ENCODE results near the gene PCSK2. TPM values are rescaled to one million over a fixed set of nuclear protein-coding genes. Genes with fewer than 3 reads are reported as not detected.

The PCSK2 gene
- total RNA-seq, 4 donors from 2014 or later, result 0.63 TPM; not detected in 3

DNA sequence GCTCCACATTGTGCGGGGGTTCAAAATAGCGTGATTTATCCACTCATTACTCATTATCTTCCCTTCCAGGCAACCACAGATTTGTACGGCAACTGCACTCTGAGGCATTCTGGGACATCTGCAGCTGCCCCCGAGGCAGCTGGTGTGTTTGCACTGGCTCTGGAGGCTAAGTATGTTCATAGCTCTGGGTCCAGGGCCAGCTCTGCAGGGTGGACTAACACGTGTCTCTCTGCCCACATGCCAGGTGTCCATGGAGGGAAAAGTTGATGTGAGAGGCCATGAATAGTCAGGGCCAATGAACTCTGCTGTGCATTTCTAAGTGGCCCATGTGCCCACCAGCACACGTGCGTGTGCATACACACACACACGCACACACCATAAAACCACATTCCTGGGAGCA is 229.4 kb downstream of the PCSK2 start:
- DNase-seq (ENCODE audit: low spot score), result no peak
- ATAC-seq (ENCODE audit: low FRiP score), result no peak
- no peak for TF ChIP-seq CTCF (IDR thresholded peaks at IDR 0.05)

DNA sequence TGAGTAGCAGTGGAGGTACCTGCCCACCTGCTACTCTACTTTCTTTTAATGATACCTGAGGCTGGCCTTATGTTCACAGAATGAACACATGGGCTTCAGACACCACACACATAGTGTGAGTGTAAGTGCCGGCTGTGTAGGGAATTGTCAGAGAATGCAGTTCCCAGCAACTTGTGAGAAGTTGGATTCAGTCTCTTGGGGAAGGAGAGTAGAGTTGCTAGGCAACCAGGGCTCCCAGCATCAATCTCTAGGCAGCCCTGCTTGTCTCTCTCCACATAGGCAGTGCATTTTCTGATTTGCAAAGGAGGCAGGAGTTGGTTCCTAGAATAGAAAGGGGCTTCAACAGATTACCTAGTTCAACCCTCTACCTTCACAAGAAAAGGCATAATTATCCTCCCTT is 230.2 kb downstream of the PCSK2 start:
- DNase-seq (ENCODE audit: low spot score) (no peak), ATAC-seq (ENCODE audit: low FRiP score) (no peak)
- TF ChIP-seq CTCF (IDR thresholded peaks at IDR 0.05), result no peak

DNA sequence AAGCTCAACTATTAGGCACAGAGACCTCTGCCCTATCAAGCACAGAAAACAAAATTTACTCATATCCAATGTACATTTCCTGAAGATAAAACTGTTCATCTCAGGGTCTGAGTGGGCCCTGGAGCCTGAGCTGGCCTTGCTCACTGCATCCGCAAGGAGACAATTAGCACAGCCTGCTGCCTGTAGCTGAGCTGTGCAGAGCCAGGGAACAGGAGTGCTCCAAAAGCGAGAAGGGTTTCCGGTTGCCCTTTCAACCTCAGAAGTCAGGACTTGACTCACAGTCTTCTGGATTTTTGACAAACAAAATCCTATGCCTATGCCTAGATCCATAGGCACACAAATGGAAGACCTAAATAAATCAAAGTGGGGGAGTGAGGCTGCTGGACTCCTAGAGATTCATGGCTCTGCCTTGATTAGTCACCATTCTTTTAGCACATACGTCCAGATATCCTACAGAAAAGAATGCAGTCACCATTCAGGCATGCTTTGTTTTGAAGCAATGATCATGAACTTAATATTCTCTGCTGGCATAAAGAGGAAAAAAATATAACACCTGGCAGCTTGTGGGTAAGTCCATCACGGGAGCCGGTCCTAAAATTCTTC is 230.8 kb downstream of the PCSK2 start:
- TF ChIP-seq CTCF (IDR thresholded peaks at IDR 0.05), result no peak
- DNase-seq (ENCODE audit: low spot score) (no peak), ATAC-seq (ENCODE audit: low FRiP score) (no peak)

- ATAC-seq (ENCODE audit: low FRiP score) (no peak), DNase-seq (ENCODE audit: low spot score) (no peak)
Measured at GRCh38 chr20:17460119-17460518, 233.3 kb downstream of the PCSK2 start.

DNA sequence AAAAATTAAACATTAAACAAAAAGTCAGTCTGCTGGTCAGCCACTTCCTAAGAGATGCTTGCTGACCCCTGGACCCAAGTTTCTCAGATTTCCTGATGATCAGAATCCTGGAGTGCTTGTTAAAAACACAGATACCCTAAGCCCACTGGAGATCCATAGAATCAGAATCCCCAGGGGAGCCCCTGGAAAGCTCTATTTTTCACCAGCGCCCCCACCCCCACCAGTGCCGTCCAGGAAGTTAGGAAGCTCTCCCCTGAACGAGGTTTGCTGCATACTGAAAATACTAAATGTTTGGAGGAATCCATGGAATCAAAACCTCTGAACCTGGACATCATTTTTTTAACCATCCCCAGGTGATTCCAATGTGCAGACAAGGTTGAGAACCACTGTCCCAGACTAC is 235.1 kb downstream of the PCSK2 start:
- DNase-seq (ENCODE audit: low spot score) (no peak), ATAC-seq (ENCODE audit: low FRiP score) (no peak)
- no peak for TF ChIP-seq CTCF (IDR thresholded peaks at IDR 0.05)

More at GRCh38 chr20:17460119-17460518, 233.3 kb downstream of the PCSK2 start:
- no peak for TF ChIP-seq CTCF (IDR thresholded peaks at IDR 0.05)

GRCh38 chr20:17463711-17464110 is 236.9 kb downstream of the PCSK2 start:
- DNase-seq (ENCODE audit: low spot score) (no peak), ATAC-seq (ENCODE audit: low FRiP score) (no peak)
- no peak for TF ChIP-seq CTCF (IDR thresholded peaks at IDR 0.05)

DNA sequence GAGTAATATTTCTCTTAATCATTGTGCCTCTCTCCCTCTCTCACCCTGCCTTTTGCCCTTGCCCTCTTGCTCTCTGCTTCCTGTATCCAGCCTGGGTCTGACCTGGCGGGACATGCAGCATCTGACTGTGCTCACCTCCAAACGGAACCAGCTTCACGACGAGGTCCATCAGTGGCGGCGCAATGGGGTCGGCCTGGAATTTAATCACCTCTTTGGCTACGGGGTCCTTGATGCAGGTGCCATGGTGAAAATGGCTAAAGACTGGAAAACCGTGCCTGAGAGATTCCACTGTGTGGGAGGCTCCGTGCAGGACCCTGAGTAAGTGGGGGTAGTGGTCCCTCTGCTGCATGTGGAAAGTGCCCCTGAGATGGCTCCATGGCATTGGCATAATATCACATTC is 238.4 kb downstream of the PCSK2 start:
- DNase-seq (ENCODE audit: low spot score) (no peak), ATAC-seq (ENCODE audit: low FRiP score) (no peak)
- no peak for TF ChIP-seq CTCF (IDR thresholded peaks at IDR 0.05)

All from omental fat pad (tissue), 4 donors.